Measurements from ENCODE around the gene MCEMP1. TPM values are rescaled to one million over a fixed set of nuclear protein-coding genes. Genes with fewer than 3 reads are reported as not detected.
A peak's percentile ranks its signal among the peaks of the same experiment; 100 is the strongest.

Gene MCEMP1
- total RNA-seq, 2 experiments from 2014 or later, result 0.22 TPM; not detected in 1

DNA sequence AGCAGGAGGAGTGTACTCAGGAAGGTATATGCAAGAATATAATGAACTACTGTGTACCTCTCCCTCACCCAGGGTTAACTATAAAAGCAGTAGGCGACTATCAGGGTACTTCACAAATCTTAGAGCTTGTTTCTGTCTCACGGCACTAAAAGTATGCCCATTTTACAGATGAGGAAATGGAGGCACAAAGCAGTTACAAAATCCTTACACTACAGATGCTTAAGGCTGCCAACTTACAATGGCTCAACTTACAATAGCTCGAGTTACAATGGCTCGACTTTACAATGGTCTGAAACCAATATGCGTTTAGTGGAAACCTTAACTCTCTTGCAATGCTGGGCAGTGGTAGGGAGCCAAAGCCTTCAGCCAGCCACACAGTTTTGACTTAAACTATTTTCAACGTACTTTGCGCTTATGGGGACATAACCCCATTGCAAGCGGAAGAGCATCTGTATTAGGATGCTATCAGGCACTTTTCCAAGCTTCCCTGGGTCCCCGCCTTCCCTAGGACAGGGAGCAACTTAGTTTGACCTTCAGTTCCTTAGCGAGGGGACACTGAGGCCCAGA lies 20.9 kb downstream of the MCEMP1 start:
- Histone ChIP-seq H3K79me2 (ENCODE audit: insufficient read depth, low read depth, low read length) (no peaks in the 10 kb centered on the region), H3K4me2 (ENCODE audit: low read length) (no peak overlapping the region), H3K27ac (ENCODE audit: low read depth, low read length, poor library complexity, severe bottlenecking) (no peak overlapping the region), H4K20me1 (ENCODE audit: insufficient read depth, low read length) (no peaks in the 10 kb centered on the region), H3K9me3 (ENCODE audit: low read length) (no peaks in the 10 kb centered on the region), H2AFZ (ENCODE audit: low read length) (no peak overlapping the region), H3K4me1 (ENCODE audit: insufficient read depth, low read length, poor library complexity, severe bottlenecking) (peaks cover 52% of the 10 kb centered on the region), H3K4me3 (ENCODE audit: low read depth, low read length, poor library complexity, severe bottlenecking) (no peak overlapping the region), H3K36me3 (ENCODE audit: insufficient read depth, low read length) (no peaks in the 10 kb centered on the region), H3K9me2 (ENCODE audit: insufficient read depth, low read length) (no peaks in the 10 kb centered on the region)
- BruUV-seq (replicated peaks), result no TSS peak
- CTCF ChIA-PET (ENCODE audit: unreplicated experiment), result interaction anchor here (1.0 kb wide), 1 partner anchor 17 kb away, joined by 4 read pairs; the partner anchor contains the start of gene TRAPPC5
- DNase-seq (ENCODE audit: low spot score), result no peak
- POLR2A ChIA-PET, result no interaction called here
- intact Hi-C loops (cut with micrococcal nuclease; ENCODE audit: unreplicated experiment), result no loop called here
- TF ChIP-seq EZH2phosphoT487 (IDR thresholded peaks at IDR 0.05; ENCODE audit: borderline replicate concordance, low read depth, low read length), result no peak
- TF ChIP-seq, protein P1, sequence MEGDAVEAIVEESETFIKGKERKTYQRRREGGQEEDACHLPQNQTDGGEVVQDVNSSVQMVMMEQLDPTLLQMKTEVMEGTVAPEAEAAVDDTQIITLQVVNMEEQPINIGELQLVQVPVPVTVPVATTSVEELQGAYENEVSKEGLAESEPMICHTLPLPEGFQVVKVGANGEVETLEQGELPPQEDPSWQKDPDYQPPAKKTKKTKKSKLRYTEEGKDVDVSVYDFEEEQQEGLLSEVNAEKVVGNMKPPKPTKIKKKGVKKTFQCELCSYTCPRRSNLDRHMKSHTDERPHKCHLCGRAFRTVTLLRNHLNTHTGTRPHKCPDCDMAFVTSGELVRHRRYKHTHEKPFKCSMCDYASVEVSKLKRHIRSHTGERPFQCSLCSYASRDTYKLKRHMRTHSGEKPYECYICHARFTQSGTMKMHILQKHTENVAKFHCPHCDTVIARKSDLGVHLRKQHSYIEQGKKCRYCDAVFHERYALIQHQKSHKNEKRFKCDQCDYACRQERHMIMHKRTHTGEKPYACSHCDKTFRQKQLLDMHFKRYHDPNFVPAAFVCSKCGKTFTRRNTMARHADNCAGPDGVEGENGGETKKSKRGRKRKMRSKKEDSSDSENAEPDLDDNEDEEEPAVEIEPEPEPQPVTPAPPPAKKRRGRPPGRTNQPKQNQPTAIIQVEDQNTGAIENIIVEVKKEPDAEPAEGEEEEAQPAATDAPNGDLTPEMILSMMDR (conservative IDR thresholded peaks at IDR 0.05; ENCODE audit: low read length), result no peak

- Histone ChIP-seq H3K4me2 (ENCODE audit: low read length) (no peak overlapping the region), H2AFZ (ENCODE audit: low read length) (no peak overlapping the region), H3K9me2 (ENCODE audit: insufficient read depth, low read length) (no peaks in the 10 kb centered on the region), H3K4me3 (ENCODE audit: low read depth, low read length, poor library complexity, severe bottlenecking) (no peak overlapping the region), H3K9me3 (ENCODE audit: low read length) (no peaks in the 10 kb centered on the region), H3K27ac (ENCODE audit: low read depth, low read length, poor library complexity, severe bottlenecking) (no peak overlapping the region), H4K20me1 (ENCODE audit: insufficient read depth, low read length) (no peaks in the 10 kb centered on the region), H3K36me3 (ENCODE audit: insufficient read depth, low read length) (no peaks in the 10 kb centered on the region), H3K4me1 (ENCODE audit: insufficient read depth, low read length, poor library complexity, severe bottlenecking) (peaks cover 58% of the 10 kb centered on the region), H3K79me2 (ENCODE audit: insufficient read depth, low read depth, low read length) (no peaks in the 10 kb centered on the region)
- intact Hi-C loops (cut with micrococcal nuclease; ENCODE audit: unreplicated experiment), result no loop called here
- no peak for DNase-seq (ENCODE audit: low spot score)
- TF ChIP-seq, protein P1 (conservative IDR thresholded peaks at IDR 0.05; ENCODE audit: low read length), result no peak
- TF ChIP-seq EZH2phosphoT487 (IDR thresholded peaks at IDR 0.05; ENCODE audit: borderline replicate concordance, low read depth, low read length), result no peak
- POLR2A ChIA-PET, result interaction anchor here (0.7 to 1.1 kb wide), 3 partner anchors 9 to 26 kb away, joined by 3 to 4 read pairs (median 3); partner anchors contain the start of gene TRAPPC5
- CTCF ChIA-PET (ENCODE audit: unreplicated experiment), result interaction anchor here (1.4 kb wide), 1 partner anchor 18 kb away, joined by 4 read pairs; the partner anchor contains the start of gene TRAPPC5
- no TSS peak for BruUV-seq (replicated peaks)
These were observed 21.7 kb downstream of the MCEMP1 start for GRCh38 chr19:7698583-7698982.

DNA sequence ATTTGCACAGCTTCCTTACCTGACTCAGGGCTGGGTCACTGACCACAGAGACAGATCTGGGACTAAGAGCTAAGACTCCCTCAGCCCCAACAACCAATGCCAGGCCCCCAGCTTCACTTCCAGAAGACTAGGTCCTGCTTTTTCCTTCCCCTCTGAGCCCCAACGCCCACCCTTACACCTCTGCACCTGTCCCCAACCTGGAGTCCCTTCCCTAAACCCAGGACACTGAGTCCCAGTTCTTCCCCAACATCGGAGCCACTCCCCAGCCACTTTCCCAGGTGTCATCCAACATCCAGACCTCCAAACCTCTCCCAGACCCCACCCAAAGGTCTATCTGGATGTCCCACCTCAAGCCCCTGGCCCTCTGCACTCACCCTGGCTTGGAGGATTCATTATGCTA lies 22.1 kb downstream of the MCEMP1 start:
- no peaks in the 10 kb centered on the region for H3K9me2 ChIP-seq (ENCODE audit: insufficient read depth, low read length)
- H3K4me2 ChIP-seq (ENCODE audit: low read length), result 0 out of 2 replicates have a peak overlapping the region, but pooled peaks have one; percentile 22
- H3K27ac ChIP-seq (ENCODE audit: low read depth, low read length, poor library complexity, severe bottlenecking), result no peak overlapping the region
- no peak overlapping the region for H2AFZ ChIP-seq (ENCODE audit: low read length)
- no TSS peak for BruUV-seq (replicated peaks)
- no peaks in the 10 kb centered on the region for H3K36me3 ChIP-seq (ENCODE audit: insufficient read depth, low read length)
- TF ChIP-seq EZH2phosphoT487 (IDR thresholded peaks at IDR 0.05; ENCODE audit: borderline replicate concordance, low read depth, low read length), result no peak
- TF ChIP-seq, protein P1 (conservative IDR thresholded peaks at IDR 0.05; ENCODE audit: low read length), result no peak
- peaks cover 58% of the 10 kb centered on the region for H3K4me1 ChIP-seq (ENCODE audit: insufficient read depth, low read length, poor library complexity, severe bottlenecking)
- no peaks in the 10 kb centered on the region for H4K20me1 ChIP-seq (ENCODE audit: insufficient read depth, low read length)
- no peak for DNase-seq (ENCODE audit: low spot score)
- ChIA-PET POLR2A (interaction anchor here (0.7 to 1.1 kb wide), 3 partner anchors 8 to 26 kb away, joined by 3 to 4 read pairs (median 3); partner anchors contain the start of gene TRAPPC5), CTCF (ENCODE audit: unreplicated experiment) (interaction anchor here (1.4 kb wide), 1 partner anchor 18 kb away, joined by 4 read pairs; the partner anchor contains the start of gene TRAPPC5)
- H3K9me3 ChIP-seq (ENCODE audit: low read length), result no peaks in the 10 kb centered on the region
- intact Hi-C loops (cut with micrococcal nuclease; ENCODE audit: unreplicated experiment), result no loop called here
- no peaks in the 10 kb centered on the region for H3K79me2 ChIP-seq (ENCODE audit: insufficient read depth, low read depth, low read length)
- no peak overlapping the region for H3K4me3 ChIP-seq (ENCODE audit: low read depth, low read length, poor library complexity, severe bottlenecking)
